PC-3 (cell line): ENCODE data around the gene LRRC45.

ENCODE experiments used
- EZH2phosphoT487 ChIP-seq: fragments of 300-600 bp; sonication (generic); IDR thresholded peaks from 2 replicates; pipeline ENCODE4 v1.6.1; 2018; ENCODE audit warnings: mild to moderate bottlenecking, antibody characterized with exemption, low read length, borderline replicate concordance
- TF ChIP-seq, protein P1 (sequence below): fragments of 300-600 bp; sonication (generic); conservative IDR thresholded peaks from 2 replicates; pipeline ENCODE4 v1.5.1; 2017; ENCODE audit warnings: antibody characterized with exemption, low read depth, mild to moderate bottlenecking, low read length

DNA sequence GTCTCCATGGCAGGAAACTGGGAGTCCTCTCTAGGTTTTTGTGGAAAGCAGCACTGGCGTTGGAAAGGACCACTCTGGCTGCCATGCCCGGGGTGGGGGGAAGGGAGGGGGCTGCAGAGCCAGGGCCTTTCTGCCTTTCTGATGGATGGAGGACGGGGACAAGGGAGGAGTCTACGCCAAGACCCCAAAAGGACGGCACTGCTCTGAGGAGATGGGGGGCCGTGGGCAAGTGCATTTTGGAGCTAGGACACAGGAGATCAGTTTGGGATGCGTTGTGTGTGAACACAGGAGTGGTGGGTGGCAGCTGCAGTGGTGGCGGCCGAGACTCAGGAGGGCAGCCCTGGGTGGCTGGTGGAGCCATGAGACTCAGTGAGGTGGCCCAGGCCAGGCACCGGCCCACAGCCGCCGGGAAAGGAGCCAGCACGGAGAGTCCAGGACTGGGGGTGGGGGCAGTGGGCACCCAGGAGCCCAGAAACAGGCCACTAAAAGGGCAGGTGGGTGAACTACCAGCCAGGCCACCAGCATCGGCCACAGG, 2.5 kb upstream of the LRRC45 start:
- TF ChIP-seq, protein P1, sequence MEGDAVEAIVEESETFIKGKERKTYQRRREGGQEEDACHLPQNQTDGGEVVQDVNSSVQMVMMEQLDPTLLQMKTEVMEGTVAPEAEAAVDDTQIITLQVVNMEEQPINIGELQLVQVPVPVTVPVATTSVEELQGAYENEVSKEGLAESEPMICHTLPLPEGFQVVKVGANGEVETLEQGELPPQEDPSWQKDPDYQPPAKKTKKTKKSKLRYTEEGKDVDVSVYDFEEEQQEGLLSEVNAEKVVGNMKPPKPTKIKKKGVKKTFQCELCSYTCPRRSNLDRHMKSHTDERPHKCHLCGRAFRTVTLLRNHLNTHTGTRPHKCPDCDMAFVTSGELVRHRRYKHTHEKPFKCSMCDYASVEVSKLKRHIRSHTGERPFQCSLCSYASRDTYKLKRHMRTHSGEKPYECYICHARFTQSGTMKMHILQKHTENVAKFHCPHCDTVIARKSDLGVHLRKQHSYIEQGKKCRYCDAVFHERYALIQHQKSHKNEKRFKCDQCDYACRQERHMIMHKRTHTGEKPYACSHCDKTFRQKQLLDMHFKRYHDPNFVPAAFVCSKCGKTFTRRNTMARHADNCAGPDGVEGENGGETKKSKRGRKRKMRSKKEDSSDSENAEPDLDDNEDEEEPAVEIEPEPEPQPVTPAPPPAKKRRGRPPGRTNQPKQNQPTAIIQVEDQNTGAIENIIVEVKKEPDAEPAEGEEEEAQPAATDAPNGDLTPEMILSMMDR: no peak
- TF ChIP-seq EZH2phosphoT487: no peak
